IPS-NIHi7 (cell line): ENCODE data around the gene RAE1.

Source experiments
- DNase-seq: peaks from one replicate; pipeline ENCODE4 v3.0.0; 2012; ENCODE audit warnings: mixed read lengths; ENCODE audit errors: extremely low spot score

The RAE1 gene

GRCh38 chr20:57351042-57351783, at the start of gene RAE1:
Gene RAE1, plus strand, starts transcription at chr20:57351255. Its CDS starts 2,784 bp downstream, at chr20:57354039.
- DNase-seq = peak; percentile 87

GRCh38 chr20:57306747-57307146, 44.3 kb upstream of the RAE1 start:
- no peak for DNase-seq

GRCh38 chr20:57308451-57309271, 42.4 kb upstream of the RAE1 start:
- DNase-seq = no peak

- DNase-seq = no peak
These were observed 41.4 kb upstream of the RAE1 start for GRCh38 chr20:57309544-57310115.

- DNase-seq = no peak
These were observed 40.1 kb upstream of the RAE1 start for GRCh38 chr20:57310821-57311514.

GRCh38 chr20:57312138-57312537, 38.9 kb upstream of the RAE1 start:
- DNase-seq = no peak

- DNase-seq = no peak
These were observed 37.8 kb upstream of the RAE1 start for GRCh38 chr20:57313230-57313629.

GRCh38 chr20:57313951-57314350, 37.1 kb upstream of the RAE1 start:
- DNase-seq = no peak

- no peak for DNase-seq
These were observed 35.7 kb upstream of the RAE1 start for GRCh38 chr20:57315083-57315975.

GRCh38 chr20:57315976-57316480, 35.0 kb upstream of the RAE1 start:
- DNase-seq = no peak

GRCh38 chr20:57316795-57317201, 34.3 kb upstream of the RAE1 start:
- DNase-seq = no peak

- no peak for DNase-seq
These were observed 33.7 kb upstream of the RAE1 start for GRCh38 chr20:57317316-57317788.

GRCh38 chr20:57317789-57318371, 33.2 kb upstream of the RAE1 start:
- DNase-seq = no peak

GRCh38 chr20:57319584-57319983, 31.5 kb upstream of the RAE1 start:
- DNase-seq = no peak

- DNase-seq = no peak
These were observed 30.7 kb upstream of the RAE1 start for GRCh38 chr20:57320358-57320757.

- no peak for DNase-seq
These were observed 29.9 kb upstream of the RAE1 start for GRCh38 chr20:57321142-57321541.

- DNase-seq = no peak
These were observed 28.6 kb upstream of the RAE1 start for GRCh38 chr20:57322476-57322875.

GRCh38 chr20:57323034-57323433, 28.0 kb upstream of the RAE1 start:
- peak; percentile 87 for DNase-seq

GRCh38 chr20:57325632-57326356, 25.3 kb upstream of the RAE1 start:
- no peak for DNase-seq
